Astrocyte of the spinal cord (primary cell): ENCODE data around the gene TRIM6.

Experiments
- DNase-seq: peaks from one replicate; pipeline ENCODE4 v3.0.0; 2011; ENCODE audit warnings: low read depth, low spot score
- H3K4me3 ChIP-seq: 2 replicates; pipeline ENCODE4 v1.5.1; 2011; ENCODE audit warnings: low read depth, mild to moderate bottlenecking, low read length, moderate library complexity
- CTCF ChIP-seq: IDR thresholded peaks from 2 replicates; pipeline ENCODE4 v1.5.1; 2012; ENCODE audit warnings: low read depth, mild to moderate bottlenecking, low read length, inconsistent platforms
- in situ Hi-C: cut with HindIII; loops from 2 replicates; pipeline ENCODE4 v1.10.0; 2017; ENCODE audit warnings: low sequenced_read_pairs

Gene TRIM6

GRCh38 chr11:5557751-5558150, 38.7 kb upstream of the TRIM6 start:
- DNase-seq = no peak
- H3K4me3 ChIP-seq = no peak overlapping the region
- in situ Hi-C loops = no loop called here
- no peak for TF ChIP-seq CTCF

- DNase-seq = peak; percentile 12
- TF ChIP-seq CTCF = no peak
- H3K4me3 ChIP-seq = no peak overlapping the region
- in situ Hi-C loops = no loop called here
Observed at GRCh38 chr11:5564259-5565019, 32.0 kb upstream of the TRIM6 start.

GRCh38 chr11:5574654-5575053, 21.8 kb upstream of the TRIM6 start:
- no peak for TF ChIP-seq CTCF
- no peak for DNase-seq
- in situ Hi-C loops = no loop called here
- H3K4me3 ChIP-seq = no peak overlapping the region

GRCh38 chr11:5575152-5575551, 21.3 kb upstream of the TRIM6 start:
- in situ Hi-C loops = no loop called here
- no peak for TF ChIP-seq CTCF
- no peak for DNase-seq
- H3K4me3 ChIP-seq = no peak overlapping the region

GRCh38 chr11:5577101-5577500, 19.3 kb upstream of the TRIM6 start:
- no peak overlapping the region for H3K4me3 ChIP-seq
- no peak for DNase-seq
- no peak for TF ChIP-seq CTCF
- in situ Hi-C loops = no loop called here

GRCh38 chr11:5580577-5580976, 15.9 kb upstream of the TRIM6 start, which contains the start of gene OR52B6:
OR52B6 (plus strand) TSS chr11:5580877; CDS start chr11:5580877, 0 bp downstream.
- no peak within 1 kb of the TSS for H3K4me3 ChIP-seq
- in situ Hi-C loops = no loop called here
- DNase-seq = no peak
- TF ChIP-seq CTCF = no peak
